ENCODE results near the gene DOCK2. TPM values are rescaled to one million over a fixed set of nuclear protein-coding genes. Genes with fewer than 3 reads are reported as not detected.

The DOCK2 gene
- total and polyA plus RNA-seq, 8 donors, result 4.3 to 101 (median 5.3) TPM

DNA sequence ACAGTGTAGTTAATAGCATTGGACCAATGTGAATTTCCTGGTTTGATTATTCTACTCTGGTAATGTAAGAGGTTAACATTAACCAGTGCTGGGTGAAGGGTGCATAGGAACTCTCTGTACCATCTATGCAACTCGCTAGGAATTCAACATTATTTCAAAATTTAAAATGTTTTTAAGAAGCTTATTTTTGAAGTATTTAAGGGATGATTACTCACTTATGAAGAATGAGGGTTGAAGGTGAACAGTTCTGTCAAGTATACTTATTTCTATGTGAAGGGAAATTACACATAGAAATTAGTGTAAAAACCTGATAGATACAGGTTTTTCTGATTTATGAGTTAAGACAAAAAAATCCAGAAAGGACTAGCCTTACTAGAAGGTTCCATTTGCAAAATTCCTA, 177.4 kb downstream of the DOCK2 start:
- TF ChIP-seq, protein P1, sequence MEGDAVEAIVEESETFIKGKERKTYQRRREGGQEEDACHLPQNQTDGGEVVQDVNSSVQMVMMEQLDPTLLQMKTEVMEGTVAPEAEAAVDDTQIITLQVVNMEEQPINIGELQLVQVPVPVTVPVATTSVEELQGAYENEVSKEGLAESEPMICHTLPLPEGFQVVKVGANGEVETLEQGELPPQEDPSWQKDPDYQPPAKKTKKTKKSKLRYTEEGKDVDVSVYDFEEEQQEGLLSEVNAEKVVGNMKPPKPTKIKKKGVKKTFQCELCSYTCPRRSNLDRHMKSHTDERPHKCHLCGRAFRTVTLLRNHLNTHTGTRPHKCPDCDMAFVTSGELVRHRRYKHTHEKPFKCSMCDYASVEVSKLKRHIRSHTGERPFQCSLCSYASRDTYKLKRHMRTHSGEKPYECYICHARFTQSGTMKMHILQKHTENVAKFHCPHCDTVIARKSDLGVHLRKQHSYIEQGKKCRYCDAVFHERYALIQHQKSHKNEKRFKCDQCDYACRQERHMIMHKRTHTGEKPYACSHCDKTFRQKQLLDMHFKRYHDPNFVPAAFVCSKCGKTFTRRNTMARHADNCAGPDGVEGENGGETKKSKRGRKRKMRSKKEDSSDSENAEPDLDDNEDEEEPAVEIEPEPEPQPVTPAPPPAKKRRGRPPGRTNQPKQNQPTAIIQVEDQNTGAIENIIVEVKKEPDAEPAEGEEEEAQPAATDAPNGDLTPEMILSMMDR (IDR thresholded peaks at IDR 0.05), result no peak
- no peak for DNase-seq
- no peak overlapping the region for H3K4me3 ChIP-seq
- no peak overlapping the region for H3K27ac ChIP-seq
- H3K9me3 ChIP-seq, result no peaks in the 10 kb centered on the region
- no peaks in the 10 kb centered on the region for H3K27me3 ChIP-seq
- intact Hi-C loops (cut with DNase I), result no loop called here
- no peaks in the 10 kb centered on the region for H3K4me1 ChIP-seq
- ATAC-seq, result no peak
- H3K36me3 ChIP-seq, result peaks cover 0 to 34% of the 10 kb centered on the region in 2 donors

DNA sequence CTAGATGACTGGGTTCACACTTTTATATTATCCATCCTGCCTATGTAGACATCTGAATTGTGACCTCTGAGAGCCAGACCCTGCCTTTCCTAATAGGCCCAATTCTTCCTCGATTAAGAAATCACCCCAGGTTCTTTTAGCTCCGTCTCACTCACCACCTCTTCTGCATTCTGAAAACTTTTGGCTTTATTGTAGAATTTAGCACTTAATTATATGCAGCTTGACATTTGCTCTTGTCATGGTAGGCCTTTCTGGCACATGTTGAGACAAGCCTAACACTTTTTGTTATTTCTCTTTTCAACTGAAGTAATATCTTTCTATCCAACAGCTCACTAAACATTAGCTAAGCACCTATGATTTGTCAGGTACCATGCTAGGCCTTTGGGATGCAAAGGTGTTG, 180.0 kb downstream of the DOCK2 start:
- no peaks in the 10 kb centered on the region for H3K27me3 ChIP-seq
- ATAC-seq, result no peak

DNA sequence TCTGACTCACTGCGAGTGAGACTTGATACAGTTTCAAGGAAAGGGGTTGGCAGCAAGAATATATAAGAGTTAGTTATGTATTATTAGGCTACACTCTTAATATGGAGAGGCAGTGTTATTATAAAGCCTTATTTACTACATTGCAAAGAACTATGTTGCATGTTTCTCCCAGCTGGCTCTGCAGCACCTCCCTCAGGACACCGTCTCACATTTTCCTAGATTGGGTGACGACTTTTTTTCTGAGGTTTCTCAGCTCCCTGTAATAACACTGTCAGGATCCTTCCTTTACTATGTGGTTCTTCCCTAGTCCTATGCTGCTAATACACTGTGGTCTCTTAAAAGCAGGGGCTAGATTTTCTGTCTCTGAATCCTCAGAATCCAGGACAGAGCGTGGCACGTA, 189.5 kb downstream of the DOCK2 start:
- H3K27ac ChIP-seq, result no peak overlapping the region
- H3K36me3 ChIP-seq, result no peaks in the 10 kb centered on the region
- no peaks in the 10 kb centered on the region for H3K27me3 ChIP-seq
- ATAC-seq (no peak), DNase-seq (no peak)
- H3K4me1 ChIP-seq, result peaks cover 0 to under 1% of the 10 kb centered on the region in 2 donors
- H3K9me3 ChIP-seq, result no peaks in the 10 kb centered on the region
- intact Hi-C loops (cut with DNase I), result no loop called here
- H3K4me3 ChIP-seq, result no peak overlapping the region
- TF ChIP-seq, protein P1 (IDR thresholded peaks at IDR 0.05), result no peak

More for the DNA sequence above, 180.0 kb downstream of the DOCK2 start:
- TF ChIP-seq, protein P1 (IDR thresholded peaks at IDR 0.05), result no peak
- intact Hi-C loops (cut with DNase I), result no loop called here
- peak in 1 of 4 donors; percentile 18 for DNase-seq
- no peak overlapping the region for H3K27ac ChIP-seq
- H3K9me3 ChIP-seq, result no peaks in the 10 kb centered on the region
- no peak overlapping the region for H3K4me3 ChIP-seq
- no peaks in the 10 kb centered on the region for H3K4me1 ChIP-seq
- H3K36me3 ChIP-seq, result peaks cover 0 to 36% of the 10 kb centered on the region in 2 donors

DNA sequence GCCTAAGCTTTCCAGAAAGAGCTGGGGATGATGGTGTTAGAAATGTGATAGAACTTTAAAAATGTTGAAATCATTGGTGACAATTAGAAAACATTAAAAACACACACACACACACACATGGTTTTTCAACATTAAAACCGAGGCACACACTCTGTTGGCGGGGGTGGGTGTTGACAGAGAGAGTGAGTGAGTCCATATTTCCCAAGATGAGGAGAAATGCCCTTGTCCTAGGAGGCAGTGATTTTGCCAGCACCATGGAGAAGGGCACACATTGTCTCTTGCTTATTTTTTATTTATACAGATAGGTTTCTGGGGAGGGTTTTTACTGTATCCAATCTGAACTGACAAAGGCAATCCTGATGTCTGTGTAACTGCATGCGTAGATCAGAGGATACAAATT, 190.7 kb downstream of the DOCK2 start:
- Histone ChIP-seq H3K9me3 (no peaks in the 10 kb centered on the region), H3K4me3 (no peak overlapping the region), H3K27me3 (no peaks in the 10 kb centered on the region), H3K27ac (no peak overlapping the region), H3K36me3 (no peaks in the 10 kb centered on the region), H3K4me1 (peaks cover 0 to 5% of the 10 kb centered on the region in 2 donors)
- DNase-seq (no peak), ATAC-seq (no peak)
- intact Hi-C loops (cut with DNase I), result no loop called here
- TF ChIP-seq, protein P1 (IDR thresholded peaks at IDR 0.05), result no peak

DNA sequence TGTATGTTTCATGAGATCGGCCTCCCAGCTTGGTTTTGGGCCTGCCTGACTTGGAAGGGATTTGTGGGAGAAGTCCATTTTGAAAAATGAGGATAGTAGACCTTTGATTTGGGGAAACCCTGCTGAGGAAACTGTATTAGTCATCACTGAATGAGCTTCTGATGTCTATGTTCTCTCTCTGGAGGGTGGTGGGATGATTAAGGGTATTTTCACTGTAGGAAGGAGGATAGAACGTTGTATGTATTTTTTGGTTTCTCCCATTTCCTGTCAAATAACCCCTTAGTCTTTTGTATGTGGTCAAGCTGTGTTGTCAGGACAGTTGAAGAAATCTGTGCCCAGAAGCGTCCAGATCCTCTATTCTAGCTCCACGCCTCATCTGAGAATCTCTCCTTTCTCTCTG, 191.3 kb downstream of the DOCK2 start:
- DNase-seq, result no peak
- Histone ChIP-seq H3K27ac (no peak overlapping the region), H3K4me1 (peaks cover 0 to 5% of the 10 kb centered on the region in 2 donors), H3K27me3 (no peaks in the 10 kb centered on the region), H3K9me3 (no peaks in the 10 kb centered on the region), H3K4me3 (no peak overlapping the region), H3K36me3 (no peaks in the 10 kb centered on the region)
- intact Hi-C loops (cut with DNase I), result no loop called here
- no peak for ATAC-seq
- TF ChIP-seq, protein P1 (IDR thresholded peaks at IDR 0.05), result no peak
